Measurements from ENCODE around the gene BACE2.

GRCh38 chr21:41295721-41296254, 127.8 kb downstream of the BACE2 start:
- TF ChIP-seq EZH2 (IDR thresholded peaks at IDR 0.05) (no peak), POLR2A (IDR thresholded peaks at IDR 0.05; ENCODE audit: borderline replicate concordance, extremely low read depth, insufficient read depth, insufficient read length) (no peak), CTCF (IDR thresholded peaks at IDR 0.05 in 2 of 3, conservative IDR thresholded peaks at IDR 0.05 in 1 of 3; ENCODE audit: borderline replicate concordance in 1 of 3, insufficient read depth in 1 of 3, low read depth in 2 of 3, low read length in 2 of 3) (no peak), JUND (IDR thresholded peaks at IDR 0.05) (no peak), ATF3 (IDR thresholded peaks at IDR 0.05) (no peak), CEBPB (IDR thresholded peaks at IDR 0.05; ENCODE audit: low read depth) (no peak)

Measured in HCT116 (cell line).